ENCODE results near the gene PIK3C2G. TPM values are rescaled to one million over a fixed set of nuclear protein-coding genes. Genes with fewer than 3 reads are reported as not detected.

The PIK3C2G gene
- total RNA-seq, 1 experiment from 2014 or later, result not detected

DNA sequence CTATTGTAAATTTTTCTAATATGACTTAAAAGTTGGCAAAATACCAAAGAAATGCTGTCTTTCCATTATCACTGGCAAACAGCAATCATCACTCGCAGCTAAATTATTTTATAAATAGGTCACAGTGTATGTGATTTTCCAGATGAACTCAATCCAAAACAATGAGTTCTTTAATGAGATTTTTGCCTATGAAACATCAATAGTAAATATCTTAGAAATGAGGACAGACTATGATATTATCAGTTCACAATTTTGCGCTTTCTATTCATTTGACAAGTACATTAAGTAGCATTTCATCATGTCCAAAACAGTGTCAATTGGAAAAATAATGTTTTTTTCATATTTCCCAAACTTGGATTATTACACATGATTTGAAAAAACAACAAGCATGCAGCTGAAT is 65.7 kb downstream of the PIK3C2G start:
- H3K4me1 ChIP-seq (ENCODE audit: low read length), result no peaks in the 10 kb centered on the region
- no peaks in the 10 kb centered on the region for H3K36me3 ChIP-seq (ENCODE audit: insufficient read depth, low read length)
- no peaks in the 10 kb centered on the region for H3K9me3 ChIP-seq (ENCODE audit: low read length)
- H3K4me2 ChIP-seq (ENCODE audit: low read depth, low read length, poor library complexity, severe bottlenecking), result no peak overlapping the region
- DNase-seq, result no peak
- H3K79me2 ChIP-seq (ENCODE audit: low read length), result no peaks in the 10 kb centered on the region
- H3K9me2 ChIP-seq (replicated peaks; ENCODE audit: insufficient read depth, low read length), result no peaks in the 10 kb centered on the region
- no peaks in the 10 kb centered on the region for H4K20me1 ChIP-seq (ENCODE audit: insufficient read depth, low read depth, low read length)
- no peak overlapping the region for H3K9ac ChIP-seq (ENCODE audit: low read length)
- H2AFZ ChIP-seq (ENCODE audit: low read length), result no peak overlapping the region
- H3K4me3 ChIP-seq (ENCODE audit: low read length), result no peak overlapping the region
- H3K27ac ChIP-seq (ENCODE audit: low read length), result no peak overlapping the region
- H3K27me3 ChIP-seq (ENCODE audit: low read length), result no peaks in the 10 kb centered on the region

DNA sequence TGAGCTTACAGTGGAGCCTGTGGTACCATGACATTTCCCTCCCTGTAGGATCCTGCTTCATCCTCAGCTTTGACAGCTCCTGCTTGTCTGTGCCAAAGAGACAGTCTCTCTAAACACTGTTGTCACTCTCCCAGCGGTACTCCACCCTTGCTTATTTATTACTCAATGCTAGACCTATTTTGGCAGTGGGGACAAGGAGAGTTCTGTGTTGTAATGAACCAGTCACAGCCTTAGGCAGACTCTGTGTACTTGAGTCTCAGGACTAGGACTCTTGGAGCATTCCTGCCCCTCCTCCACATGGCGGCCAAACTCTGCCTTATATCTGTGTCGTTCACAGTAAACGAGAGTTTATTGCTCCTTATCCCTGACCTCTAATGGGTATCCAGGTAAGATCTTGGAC is 70.9 kb downstream of the PIK3C2G start:
- no peak for DNase-seq
- Histone ChIP-seq H3K9me2 (replicated peaks; ENCODE audit: insufficient read depth, low read length) (no peaks in the 10 kb centered on the region), H3K36me3 (ENCODE audit: insufficient read depth, low read length) (no peaks in the 10 kb centered on the region), H3K4me3 (ENCODE audit: low read length) (no peak overlapping the region), H3K27me3 (ENCODE audit: low read length) (no peaks in the 10 kb centered on the region), H3K79me2 (ENCODE audit: low read length) (no peaks in the 10 kb centered on the region), H3K4me1 (ENCODE audit: low read length) (no peaks in the 10 kb centered on the region), H3K4me2 (ENCODE audit: low read depth, low read length, poor library complexity, severe bottlenecking) (no peak overlapping the region), H2AFZ (ENCODE audit: low read length) (no peak overlapping the region), H3K27ac (ENCODE audit: low read length) (no peak overlapping the region), H3K9ac (ENCODE audit: low read length) (no peak overlapping the region), H4K20me1 (ENCODE audit: insufficient read depth, low read depth, low read length) (no peaks in the 10 kb centered on the region), H3K9me3 (ENCODE audit: low read length) (no peaks in the 10 kb centered on the region)

DNA sequence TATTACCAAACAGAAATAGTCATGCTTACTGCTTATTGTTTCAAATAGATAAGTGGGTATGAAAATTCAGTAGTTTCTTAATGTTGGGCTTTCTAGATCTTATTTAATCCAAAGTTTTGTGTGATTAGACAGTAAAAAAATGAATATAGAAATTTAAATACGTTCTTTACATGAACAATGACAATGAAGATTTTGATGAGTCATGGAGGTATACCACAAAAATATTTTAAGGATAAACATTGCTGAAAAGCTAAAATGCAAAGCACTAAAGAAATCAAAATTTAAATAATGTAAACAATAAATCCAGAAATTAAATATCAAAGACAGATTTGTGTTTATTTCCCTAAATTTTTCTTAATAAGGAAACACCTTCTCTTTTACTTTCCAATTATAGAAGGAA is 78.3 kb downstream of the PIK3C2G start:
- Histone ChIP-seq H3K27ac (ENCODE audit: low read length) (no peak overlapping the region), H3K9me3 (ENCODE audit: low read length) (no peaks in the 10 kb centered on the region), H3K36me3 (ENCODE audit: insufficient read depth, low read length) (no peaks in the 10 kb centered on the region), H2AFZ (ENCODE audit: low read length) (no peak overlapping the region), H3K4me2 (ENCODE audit: low read depth, low read length, poor library complexity, severe bottlenecking) (no peak overlapping the region), H4K20me1 (ENCODE audit: insufficient read depth, low read depth, low read length) (no peaks in the 10 kb centered on the region), H3K4me1 (ENCODE audit: low read length) (no peaks in the 10 kb centered on the region), H3K4me3 (ENCODE audit: low read length) (no peak overlapping the region), H3K9me2 (replicated peaks; ENCODE audit: insufficient read depth, low read length) (no peaks in the 10 kb centered on the region), H3K79me2 (ENCODE audit: low read length) (no peaks in the 10 kb centered on the region), H3K9ac (ENCODE audit: low read length) (no peak overlapping the region), H3K27me3 (ENCODE audit: low read length) (no peaks in the 10 kb centered on the region)
- no peak for DNase-seq

DNA sequence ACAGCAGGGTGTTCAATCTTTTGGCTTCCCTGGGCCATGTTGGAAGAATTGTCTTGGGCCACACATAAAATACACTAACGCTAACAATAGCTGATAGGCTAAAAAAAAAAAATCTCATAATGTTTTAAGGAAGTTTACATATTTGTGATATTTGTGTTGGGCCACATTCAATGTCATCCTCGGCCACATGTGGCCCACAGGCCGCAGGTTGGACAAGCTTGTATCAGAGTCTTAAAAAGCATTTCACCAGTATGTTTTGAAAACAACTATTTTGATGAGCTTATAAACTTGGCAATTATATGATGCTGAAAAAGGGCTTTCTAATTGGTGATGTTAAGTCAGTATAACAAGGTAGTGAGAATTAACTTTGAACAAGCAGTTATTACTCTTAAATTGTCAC is 78.9 kb downstream of the PIK3C2G start:
- no peak overlapping the region for H3K4me3 ChIP-seq (ENCODE audit: low read length)
- H3K36me3 ChIP-seq (ENCODE audit: insufficient read depth, low read length), result no peaks in the 10 kb centered on the region
- no peaks in the 10 kb centered on the region for H3K27me3 ChIP-seq (ENCODE audit: low read length)
- H3K9me3 ChIP-seq (ENCODE audit: low read length), result no peaks in the 10 kb centered on the region
- DNase-seq, result no peak
- no peak overlapping the region for H3K9ac ChIP-seq (ENCODE audit: low read length)
- H3K79me2 ChIP-seq (ENCODE audit: low read length), result no peaks in the 10 kb centered on the region
- no peaks in the 10 kb centered on the region for H3K9me2 ChIP-seq (replicated peaks; ENCODE audit: insufficient read depth, low read length)
- no peaks in the 10 kb centered on the region for H4K20me1 ChIP-seq (ENCODE audit: insufficient read depth, low read depth, low read length)
- H3K27ac ChIP-seq (ENCODE audit: low read length), result no peak overlapping the region
- no peak overlapping the region for H3K4me2 ChIP-seq (ENCODE audit: low read depth, low read length, poor library complexity, severe bottlenecking)
- no peak overlapping the region for H2AFZ ChIP-seq (ENCODE audit: low read length)
- H3K4me1 ChIP-seq (ENCODE audit: low read length), result no peaks in the 10 kb centered on the region

DNA sequence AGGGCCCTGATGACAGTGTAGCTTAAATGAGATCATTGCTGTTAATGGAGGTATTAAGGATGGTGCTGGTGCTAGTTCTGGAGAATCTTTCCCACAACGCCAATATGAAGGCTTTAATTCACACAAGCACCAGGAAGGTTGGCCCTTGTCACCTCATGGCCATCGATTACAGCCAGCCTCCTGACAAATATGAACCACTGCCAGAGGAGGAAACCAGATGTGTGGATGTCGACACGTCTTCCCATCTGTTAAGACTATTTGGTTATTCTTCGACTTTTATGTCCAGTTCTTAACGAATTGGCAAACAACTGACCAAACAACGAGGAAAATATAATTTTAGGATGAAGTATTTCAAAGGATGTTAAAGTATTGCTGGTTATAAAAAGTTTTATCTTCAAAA is 79.5 kb downstream of the PIK3C2G start:
- no peak overlapping the region for H3K4me3 ChIP-seq (ENCODE audit: low read length)
- DNase-seq, result no peak
- no peak overlapping the region for H3K4me2 ChIP-seq (ENCODE audit: low read depth, low read length, poor library complexity, severe bottlenecking)
- no peaks in the 10 kb centered on the region for H3K27me3 ChIP-seq (ENCODE audit: low read length)
- H3K79me2 ChIP-seq (ENCODE audit: low read length), result no peaks in the 10 kb centered on the region
- H3K27ac ChIP-seq (ENCODE audit: low read length), result no peak overlapping the region
- no peak overlapping the region for H3K9ac ChIP-seq (ENCODE audit: low read length)
- no peak overlapping the region for H2AFZ ChIP-seq (ENCODE audit: low read length)
- no peaks in the 10 kb centered on the region for H3K4me1 ChIP-seq (ENCODE audit: low read length)
- H4K20me1 ChIP-seq (ENCODE audit: insufficient read depth, low read depth, low read length), result no peaks in the 10 kb centered on the region
- no peaks in the 10 kb centered on the region for H3K9me2 ChIP-seq (replicated peaks; ENCODE audit: insufficient read depth, low read length)
- no peaks in the 10 kb centered on the region for H3K9me3 ChIP-seq (ENCODE audit: low read length)
- H3K36me3 ChIP-seq (ENCODE audit: insufficient read depth, low read length), result no peaks in the 10 kb centered on the region

DNA sequence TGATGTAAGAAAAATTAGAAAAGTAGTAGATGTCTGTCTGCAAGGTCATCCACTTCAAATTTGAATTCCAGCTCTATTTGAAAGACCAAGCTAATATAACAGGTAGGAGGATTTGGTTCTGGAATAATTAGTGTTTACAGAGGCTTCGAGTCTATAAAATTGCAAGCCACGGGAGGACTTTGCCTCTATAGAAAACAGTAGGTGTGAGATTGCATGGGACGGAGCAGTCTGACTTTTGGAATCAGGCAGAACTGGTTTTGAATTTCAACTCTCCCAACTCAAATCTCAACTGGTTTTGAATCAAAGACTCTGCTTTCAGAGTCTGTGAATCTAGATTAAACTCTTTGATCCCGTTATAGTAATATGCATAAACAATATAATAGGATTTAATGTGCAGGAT is 82.4 kb downstream of the PIK3C2G start:
- Histone ChIP-seq H3K27me3 (ENCODE audit: low read length) (no peaks in the 10 kb centered on the region), H4K20me1 (ENCODE audit: insufficient read depth, low read depth, low read length) (no peaks in the 10 kb centered on the region), H3K27ac (ENCODE audit: low read length) (no peak overlapping the region), H2AFZ (ENCODE audit: low read length) (no peak overlapping the region), H3K9ac (ENCODE audit: low read length) (no peak overlapping the region), H3K9me2 (replicated peaks; ENCODE audit: insufficient read depth, low read length) (no peaks in the 10 kb centered on the region), H3K4me1 (ENCODE audit: low read length) (no peaks in the 10 kb centered on the region), H3K4me2 (ENCODE audit: low read depth, low read length, poor library complexity, severe bottlenecking) (no peak overlapping the region), H3K79me2 (ENCODE audit: low read length) (no peaks in the 10 kb centered on the region), H3K9me3 (ENCODE audit: low read length) (no peaks in the 10 kb centered on the region), H3K4me3 (ENCODE audit: low read length) (no peak overlapping the region), H3K36me3 (ENCODE audit: insufficient read depth, low read length) (no peaks in the 10 kb centered on the region)
- no peak for DNase-seq

DNA sequence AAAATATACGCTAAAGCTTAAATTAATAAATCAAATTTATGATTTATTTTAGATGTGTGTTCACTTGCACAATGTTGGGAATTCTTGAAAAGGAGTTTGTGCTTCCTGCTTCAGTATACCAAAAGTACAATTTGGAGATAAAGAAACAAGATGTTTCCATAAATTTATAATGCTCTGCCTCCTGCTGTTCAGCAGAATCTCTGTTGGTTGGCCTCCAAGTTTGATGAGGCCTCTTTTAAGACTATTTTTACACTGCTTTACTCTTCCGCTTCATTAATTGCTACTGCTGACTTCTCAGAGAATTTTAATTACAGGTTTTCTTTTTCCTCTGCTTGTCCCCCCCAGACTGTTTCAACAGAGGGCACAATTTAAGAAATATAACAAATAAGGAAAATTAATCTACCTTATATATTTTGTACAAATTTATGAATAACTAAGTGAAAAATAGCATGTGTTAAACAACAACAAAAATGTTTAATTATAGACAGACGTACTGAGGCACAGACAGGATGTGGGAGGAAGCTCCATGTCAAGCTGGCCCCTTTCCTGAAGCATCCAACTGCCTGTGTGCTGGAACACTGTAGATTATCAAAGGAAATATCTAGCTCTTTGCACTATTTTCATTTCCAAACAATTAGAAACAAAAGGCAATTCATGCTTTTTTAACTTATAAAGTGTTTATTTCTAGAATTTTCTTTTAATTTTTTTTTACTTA is 83.9 kb downstream of the PIK3C2G start:
- Histone ChIP-seq H3K4me1 (ENCODE audit: low read length) (no peaks in the 10 kb centered on the region), H4K20me1 (ENCODE audit: insufficient read depth, low read depth, low read length) (no peaks in the 10 kb centered on the region), H3K9me2 (replicated peaks; ENCODE audit: insufficient read depth, low read length) (no peaks in the 10 kb centered on the region), H3K4me3 (ENCODE audit: low read length) (no peak overlapping the region), H3K9me3 (ENCODE audit: low read length) (no peaks in the 10 kb centered on the region), H3K36me3 (ENCODE audit: insufficient read depth, low read length) (no peaks in the 10 kb centered on the region), H3K9ac (ENCODE audit: low read length) (no peak overlapping the region), H3K79me2 (ENCODE audit: low read length) (no peaks in the 10 kb centered on the region), H3K27ac (ENCODE audit: low read length) (no peak overlapping the region), H3K27me3 (ENCODE audit: low read length) (no peaks in the 10 kb centered on the region), H2AFZ (ENCODE audit: low read length) (no peak overlapping the region), H3K4me2 (ENCODE audit: low read depth, low read length, poor library complexity, severe bottlenecking) (no peak overlapping the region)
- DNase-seq, result no peak

DNA sequence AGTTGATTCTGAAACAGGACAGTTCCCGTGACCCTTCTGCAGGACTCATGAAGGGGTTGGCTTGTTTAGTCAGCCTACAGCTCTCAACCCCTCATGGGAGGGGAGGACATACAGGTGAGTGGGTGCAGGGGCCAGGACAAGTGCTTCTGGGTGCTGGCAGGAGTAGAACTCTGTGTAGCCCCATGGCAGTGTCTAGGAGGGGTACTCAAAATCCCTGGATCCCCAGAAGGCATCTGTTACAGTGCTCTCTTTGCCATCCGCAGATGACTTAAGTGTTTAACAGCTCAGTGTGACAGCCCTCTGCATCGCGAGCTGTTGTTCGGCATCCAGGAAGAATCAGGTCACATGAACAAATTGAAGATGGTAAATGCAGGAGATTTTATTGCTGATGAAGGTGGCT is 91.0 kb downstream of the PIK3C2G start:
- Histone ChIP-seq H3K4me3 (ENCODE audit: low read length) (no peak overlapping the region), H3K9ac (ENCODE audit: low read length) (no peak overlapping the region)
- DNase-seq, result no peak

More for the DNA sequence above, 91.0 kb downstream of the PIK3C2G start:
- Histone ChIP-seq H3K9me3 (ENCODE audit: low read length) (no peaks in the 10 kb centered on the region; the same call in none of the 2 replicates), H3K79me2 (ENCODE audit: low read length) (no peaks in the 10 kb centered on the region), H3K27ac (ENCODE audit: low read length) (no peak overlapping the region), H3K4me1 (ENCODE audit: low read length) (no peaks in the 10 kb centered on the region), H3K9me2 (replicated peaks; ENCODE audit: insufficient read depth, low read length) (no peaks in the 10 kb centered on the region), H4K20me1 (ENCODE audit: insufficient read depth, low read depth, low read length) (no peaks in the 10 kb centered on the region), H2AFZ (ENCODE audit: low read length) (no peak overlapping the region), H3K27me3 (ENCODE audit: low read length) (no peaks in the 10 kb centered on the region), H3K4me2 (ENCODE audit: low read depth, low read length, poor library complexity, severe bottlenecking) (no peak overlapping the region), H3K36me3 (ENCODE audit: insufficient read depth, low read length) (no peaks in the 10 kb centered on the region)

Measured in Karpas-422 (cell line).